Measurements from ENCODE around the gene COL16A1. TPM values are rescaled to one million over a fixed set of nuclear protein-coding genes. Genes with fewer than 3 reads are reported as not detected.
A peak's percentile ranks its signal among the peaks of the same experiment; 100 is the strongest.

COL16A1 gene
- polyA plus RNA-seq, 1 of the 3 experiments (the other 2 are of a cell fraction), result 10.4 TPM

DNA sequence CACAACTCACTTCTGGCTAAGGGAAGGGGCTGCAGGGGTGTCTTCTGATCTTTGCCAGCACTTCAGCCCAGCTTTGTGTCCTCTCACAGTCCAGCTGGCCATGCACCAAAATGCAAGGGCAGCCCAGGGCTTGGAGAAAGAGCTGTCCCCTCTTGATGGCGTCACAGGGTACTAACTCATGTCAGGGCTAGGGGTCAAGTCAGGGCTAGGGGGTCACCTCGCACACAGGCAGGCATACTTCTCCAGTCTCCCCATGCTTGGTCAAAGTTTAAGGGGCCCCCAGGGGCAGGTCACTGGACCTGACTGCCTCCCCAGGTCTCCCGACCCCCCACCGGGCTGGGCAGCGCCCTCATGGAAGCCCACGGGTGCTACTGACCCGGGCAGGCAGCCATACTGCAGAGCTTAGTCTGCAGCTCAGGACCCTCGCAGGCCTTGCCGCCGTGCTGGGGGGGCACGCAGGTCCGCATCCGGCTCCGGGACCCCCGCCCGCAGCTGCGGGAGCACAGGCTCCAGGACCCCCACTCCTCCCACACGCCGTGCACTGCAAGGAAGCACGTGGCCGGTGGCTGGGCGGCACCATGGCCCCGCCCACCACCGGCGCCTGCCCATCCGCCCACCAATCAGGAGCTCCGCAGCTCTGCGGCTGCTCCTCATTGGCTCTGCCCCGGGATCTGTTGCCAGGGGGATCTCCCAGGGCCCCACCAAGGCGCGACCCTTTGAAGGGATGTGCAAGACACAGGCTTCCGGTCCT is 38.8 kb upstream of the COL16A1 start:
- ChIA-PET CTCF (interaction anchor here (0.9 to 3.9 kb wide), 6 partner anchors 17 to 78 kb away, joined by 3 to 33 read pairs (median 4); partner anchors contain the start of gene COL16A1), POLR2A (interaction anchor here (0.5 to 1.1 kb wide), 3 partner anchors 27 to 42 kb away, joined by 3 read pairs; no protein-coding TSS in a partner anchor)
- no peak overlapping the region for H3K9ac ChIP-seq

DNA sequence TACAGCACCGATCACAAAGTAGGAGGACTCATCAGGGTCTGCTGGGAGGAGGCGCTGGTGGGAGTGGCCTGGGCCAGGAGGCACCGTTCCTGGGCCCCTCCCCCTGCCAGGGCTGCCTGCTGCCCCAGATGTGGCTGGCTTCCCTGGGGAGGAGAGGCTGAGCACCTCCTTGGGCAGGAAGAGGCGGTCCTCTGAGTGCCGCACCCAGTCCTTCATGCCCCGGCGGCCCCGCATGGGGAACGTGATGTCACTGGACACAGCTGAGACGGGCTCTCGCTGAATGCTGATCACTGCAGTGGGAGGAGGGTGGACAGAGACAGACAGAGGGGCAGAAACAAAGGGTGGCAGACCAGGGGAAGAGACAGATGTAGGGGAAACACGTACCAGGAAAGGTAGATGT is 35.5 kb upstream of the COL16A1 start:
- H3K4me1 ChIP-seq (ENCODE audit: control insufficient read depth in 1 of 2, insufficient read depth in 2 of 2, low read depth in 1 of 2, low read length in 1 of 2), result peaks cover under 1 to 4% of the 10 kb centered on the region in 2 experiments; a peak in 2 of 4 replicates
- H3K4me3 ChIP-seq (ENCODE audit: low read depth in 2 of 2, low read length in 1 of 2), result no peak overlapping the region
- no peaks in the 10 kb centered on the region for H4K20me1 ChIP-seq (ENCODE audit: insufficient read depth)
- no peaks in the 10 kb centered on the region for H3K9me2 ChIP-seq
- no peak overlapping the region for H2AFZ ChIP-seq (ENCODE audit: low read depth)
- 77% methylated on average over 10 of the region's 12 CpGs for WGBS (ENCODE audit: low lambda C conversion rate)
- no peak overlapping the region for H3K4me2 ChIP-seq
- no peak for DNase-seq
- ChIA-PET CTCF (interaction anchor here (1.6 to 3.9 kb wide), 4 partner anchors 24 to 176 kb away, joined by 3 to 33 read pairs (median 6); no protein-coding TSS in a partner anchor), POLR2A (no interaction called here)
- H3K9me3 ChIP-seq, result no peaks in the 10 kb centered on the region
- peaks cover 0 to 11% of the 10 kb centered on the region in 2 experiments for H3K36me3 ChIP-seq (replicated peaks in 1 of 2; ENCODE audit: control insufficient read depth in 1 of 2, insufficient read depth in 2 of 2, low read length in 1 of 2)
- H3K79me2 ChIP-seq (ENCODE audit: insufficient read depth), result no peaks in the 10 kb centered on the region
- H3K27ac ChIP-seq (ENCODE audit: low read depth in 2 of 2, low read length in 1 of 2), result no peak overlapping the region
- H3K9ac ChIP-seq, result no peak overlapping the region
- no peaks in the 10 kb centered on the region for H3K27me3 ChIP-seq (ENCODE audit: insufficient read depth)
- peaks cover 3% of the 10 kb centered on the region for H3F3A ChIP-seq (replicated peaks; ENCODE audit: insufficient read depth)
- no peak for TF ChIP-seq POLR2AphosphoS5 (IDR thresholded peaks at IDR 0.05; ENCODE audit: low read depth, low read length)
- TF ChIP-seq RCOR1 (IDR thresholded peaks at IDR 0.05; ENCODE audit: low read length), result no peak
- TF ChIP-seq TEAD4 (IDR thresholded peaks at IDR 0.05; ENCODE audit: borderline replicate concordance, insufficient read depth), result no peak
- TF ChIP-seq MXI1 (IDR thresholded peaks at IDR 0.05; ENCODE audit: low read depth, low read length), result no peak
- TF ChIP-seq EZH2phosphoT487 (IDR thresholded peaks at IDR 0.05; ENCODE audit: borderline replicate concordance, low read depth), result no peak
- no peak for TF ChIP-seq FOSL2 (IDR thresholded peaks at IDR 0.05; ENCODE audit: borderline replicate concordance, low read depth)
- TF ChIP-seq YY1 (IDR thresholded peaks at IDR 0.05; ENCODE audit: low read depth), result no peak
- no peak for TF ChIP-seq FOXM1 (IDR thresholded peaks at IDR 0.05; ENCODE audit: low read depth)
- TF ChIP-seq, protein P1, sequence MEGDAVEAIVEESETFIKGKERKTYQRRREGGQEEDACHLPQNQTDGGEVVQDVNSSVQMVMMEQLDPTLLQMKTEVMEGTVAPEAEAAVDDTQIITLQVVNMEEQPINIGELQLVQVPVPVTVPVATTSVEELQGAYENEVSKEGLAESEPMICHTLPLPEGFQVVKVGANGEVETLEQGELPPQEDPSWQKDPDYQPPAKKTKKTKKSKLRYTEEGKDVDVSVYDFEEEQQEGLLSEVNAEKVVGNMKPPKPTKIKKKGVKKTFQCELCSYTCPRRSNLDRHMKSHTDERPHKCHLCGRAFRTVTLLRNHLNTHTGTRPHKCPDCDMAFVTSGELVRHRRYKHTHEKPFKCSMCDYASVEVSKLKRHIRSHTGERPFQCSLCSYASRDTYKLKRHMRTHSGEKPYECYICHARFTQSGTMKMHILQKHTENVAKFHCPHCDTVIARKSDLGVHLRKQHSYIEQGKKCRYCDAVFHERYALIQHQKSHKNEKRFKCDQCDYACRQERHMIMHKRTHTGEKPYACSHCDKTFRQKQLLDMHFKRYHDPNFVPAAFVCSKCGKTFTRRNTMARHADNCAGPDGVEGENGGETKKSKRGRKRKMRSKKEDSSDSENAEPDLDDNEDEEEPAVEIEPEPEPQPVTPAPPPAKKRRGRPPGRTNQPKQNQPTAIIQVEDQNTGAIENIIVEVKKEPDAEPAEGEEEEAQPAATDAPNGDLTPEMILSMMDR (IDR thresholded peaks at IDR 0.05), result no peak
- no peak for TF ChIP-seq NFIC (IDR thresholded peaks at IDR 0.05; ENCODE audit: borderline replicate concordance)

More for the DNA sequence above, 38.8 kb upstream of the COL16A1 start:
- no peak for TF ChIP-seq YY1 (IDR thresholded peaks at IDR 0.05; ENCODE audit: low read depth)
- TF ChIP-seq, protein P2, sequence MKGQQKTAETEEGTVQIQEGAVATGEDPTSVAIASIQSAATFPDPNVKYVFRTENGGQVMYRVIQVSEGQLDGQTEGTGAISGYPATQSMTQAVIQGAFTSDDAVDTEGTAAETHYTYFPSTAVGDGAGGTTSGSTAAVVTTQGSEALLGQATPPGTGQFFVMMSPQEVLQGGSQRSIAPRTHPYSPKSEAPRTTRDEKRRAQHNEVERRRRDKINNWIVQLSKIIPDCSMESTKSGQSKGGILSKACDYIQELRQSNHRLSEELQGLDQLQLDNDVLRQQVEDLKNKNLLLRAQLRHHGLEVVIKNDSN (IDR thresholded peaks at IDR 0.05; ENCODE audit: borderline replicate concordance, low read depth), result no peak
- TF ChIP-seq, protein P3, sequence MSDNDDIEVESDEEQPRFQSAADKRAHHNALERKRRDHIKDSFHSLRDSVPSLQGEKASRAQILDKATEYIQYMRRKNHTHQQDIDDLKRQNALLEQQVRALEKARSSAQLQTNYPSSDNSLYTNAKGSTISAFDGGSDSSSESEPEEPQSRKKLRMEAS (IDR thresholded peaks at IDR 0.05; ENCODE audit: low read depth), result no peak
- TF ChIP-seq, protein P4, sequence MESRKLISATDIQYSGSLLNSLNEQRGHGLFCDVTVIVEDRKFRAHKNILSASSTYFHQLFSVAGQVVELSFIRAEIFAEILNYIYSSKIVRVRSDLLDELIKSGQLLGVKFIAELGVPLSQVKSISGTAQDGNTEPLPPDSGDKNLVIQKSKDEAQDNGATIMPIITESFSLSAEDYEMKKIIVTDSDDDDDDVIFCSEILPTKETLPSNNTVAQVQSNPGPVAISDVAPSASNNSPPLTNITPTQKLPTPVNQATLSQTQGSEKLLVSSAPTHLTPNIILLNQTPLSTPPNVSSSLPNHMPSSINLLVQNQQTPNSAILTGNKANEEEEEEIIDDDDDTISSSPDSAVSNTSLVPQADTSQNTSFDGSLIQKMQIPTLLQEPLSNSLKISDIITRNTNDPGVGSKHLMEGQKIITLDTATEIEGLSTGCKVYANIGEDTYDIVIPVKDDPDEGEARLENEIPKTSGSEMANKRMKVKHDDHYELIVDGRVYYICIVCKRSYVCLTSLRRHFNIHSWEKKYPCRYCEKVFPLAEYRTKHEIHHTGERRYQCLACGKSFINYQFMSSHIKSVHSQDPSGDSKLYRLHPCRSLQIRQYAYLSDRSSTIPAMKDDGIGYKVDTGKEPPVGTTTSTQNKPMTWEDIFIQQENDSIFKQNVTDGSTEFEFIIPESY (IDR thresholded peaks at IDR 0.05; ENCODE audit: borderline replicate concordance, low read depth), result no peak
- TF ChIP-seq POLR2AphosphoS5 (IDR thresholded peaks at IDR 0.05; ENCODE audit: low read depth, low read length), result no peak
- TF ChIP-seq CHD2 (IDR thresholded peaks at IDR 0.05; ENCODE audit: low read length, partially characterized antibody), result no peak
- TF ChIP-seq EP300 (IDR thresholded peaks at IDR 0.05; ENCODE audit: borderline replicate concordance in 1 of 2, low read depth in 1 of 2, low read length in 1 of 2), result no peak
- TF ChIP-seq EZH2phosphoT487 (IDR thresholded peaks at IDR 0.05; ENCODE audit: borderline replicate concordance, low read depth), result no peak
- TF ChIP-seq NFIC (IDR thresholded peaks at IDR 0.05; ENCODE audit: borderline replicate concordance), result no peak
- TF ChIP-seq, protein P5, sequence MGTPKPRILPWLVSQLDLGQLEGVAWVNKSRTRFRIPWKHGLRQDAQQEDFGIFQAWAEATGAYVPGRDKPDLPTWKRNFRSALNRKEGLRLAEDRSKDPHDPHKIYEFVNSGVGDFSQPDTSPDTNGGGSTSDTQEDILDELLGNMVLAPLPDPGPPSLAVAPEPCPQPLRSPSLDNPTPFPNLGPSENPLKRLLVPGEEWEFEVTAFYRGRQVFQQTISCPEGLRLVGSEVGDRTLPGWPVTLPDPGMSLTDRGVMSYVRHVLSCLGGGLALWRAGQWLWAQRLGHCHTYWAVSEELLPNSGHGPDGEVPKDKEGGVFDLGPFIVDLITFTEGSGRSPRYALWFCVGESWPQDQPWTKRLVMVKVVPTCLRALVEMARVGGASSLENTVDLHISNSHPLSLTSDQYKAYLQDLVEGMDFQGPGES (IDR thresholded peaks at IDR 0.05; ENCODE audit: low read depth, low read length), result no peak
- no peak for TF ChIP-seq FOXM1 (IDR thresholded peaks at IDR 0.05; ENCODE audit: low read depth)
- Histone ChIP-seq H3K27me3 (ENCODE audit: insufficient read depth) (no peaks in the 10 kb centered on the region), H3K4me3 (ENCODE audit: low read depth in 2 of 2, low read length in 1 of 2) (no peak overlapping the region), H2AFZ (ENCODE audit: low read depth) (no peak overlapping the region), H3K4me1 (ENCODE audit: control insufficient read depth in 1 of 2, insufficient read depth in 2 of 2, low read depth in 1 of 2, low read length in 1 of 2) (peaks cover 0 to 28% of the 10 kb centered on the region in 2 experiments; a peak in 1 of 4 replicates), H3K27ac (ENCODE audit: low read depth in 2 of 2, low read length in 1 of 2) (no peak overlapping the region; a peak in 1 of 4 replicates), H3K4me2 (no peak overlapping the region), H4K20me1 (ENCODE audit: insufficient read depth) (peaks cover 13% of the 10 kb centered on the region), H3K79me2 (ENCODE audit: insufficient read depth) (no peaks in the 10 kb centered on the region), H3K9me3 (no peaks in the 10 kb centered on the region), H3F3A (replicated peaks; ENCODE audit: insufficient read depth) (no peaks in the 10 kb centered on the region), H3K9me2 (no peaks in the 10 kb centered on the region), H3K36me3 (replicated peaks in 1 of 2; ENCODE audit: control insufficient read depth in 1 of 2, insufficient read depth in 2 of 2, low read length in 1 of 2) (peaks cover 0 to 11% of the 10 kb centered on the region in 2 experiments)
- WGBS (ENCODE audit: low lambda C conversion rate), result 78% methylated on average over 6 of the region's 32 CpGs
- DNase-seq, result peak; percentile 74

All from SK-N-SH (cell line).